Neuronal stem cell (in vitro differentiated cells): ENCODE data around the gene KIF13A.

ENCODE experiments used
- DNase-seq: peaks from one replicate; pipeline ENCODE4 v3.0.0-alpha.2; 2013; ENCODE audit warnings: low spot score
- H2AFZ ChIP-seq: one replicate; pipeline ENCODE4 v1.6.1; 2013; ENCODE audit warnings: mild to moderate bottlenecking, low read length, inconsistent platforms
- H2AK5ac ChIP-seq: 2 replicates; pipeline ENCODE4 v1.6.1; 2013; ENCODE audit warnings: low read depth, mild to moderate bottlenecking, inconsistent platforms, low read length, moderate library complexity, mixed read lengths
- H2BK120ac ChIP-seq: 2 replicates; pipeline ENCODE4 v1.6.1; 2013; ENCODE audit warnings: low read depth, mild to moderate bottlenecking, inconsistent platforms, low read length, moderate library complexity, mixed read lengths
- H2BK12ac ChIP-seq: one replicate; pipeline ENCODE4 v1.6.1; 2013; ENCODE audit warnings: low read length, inconsistent platforms
- H2BK15ac ChIP-seq: 2 replicates; pipeline ENCODE4 v1.6.1; 2013; ENCODE audit warnings: mild to moderate bottlenecking, low read length, inconsistent platforms, mixed read lengths
- H2BK5ac ChIP-seq: one replicate; pipeline ENCODE4 v1.6.1; 2013; ENCODE audit warnings: inconsistent platforms, mild to moderate bottlenecking, low read length, moderate library complexity
- H3K14ac ChIP-seq: one replicate; pipeline ENCODE4 v1.6.1; 2013; ENCODE audit warnings: low read length, inconsistent platforms
- H3K18ac ChIP-seq: 2 replicates; pipeline ENCODE4 v1.6.1; 2013; ENCODE audit warnings: low read length, inconsistent platforms
- H3K23ac ChIP-seq: 2 replicates; pipeline ENCODE4 v1.6.1; 2013; ENCODE audit warnings: low read depth, mild to moderate bottlenecking, mixed read lengths, low read length, inconsistent platforms; ENCODE audit not compliant: poor library complexity
- H3K27ac ChIP-seq: replicated peaks from 3 replicates; pipeline ENCODE4 v1.5.1; 2013; ENCODE audit warnings: low read length, inconsistent platforms
- H3K27me3 ChIP-seq, 3 experiments: 2 replicates each; pipeline ENCODE4 v1.6.1; 2013; ENCODE audit warnings: low read length in 3 of 3, mild to moderate bottlenecking in 2 of 3, inconsistent platforms in 1 of 3, low read depth in 1 of 3, mixed read lengths in 1 of 3, moderate library complexity in 1 of 3; ENCODE audit not compliant: control insufficient read depth in 3 of 3, insufficient read depth in 3 of 3
- H3K36me3 ChIP-seq, 2 donors: replicated peaks in 1 of 2; 2 replicates each; pipeline ENCODE4 v1.6.1; 2013; ENCODE audit warnings: low read length in 2 of 2; ENCODE audit not compliant: control insufficient read depth in 2 of 2, insufficient read depth in 2 of 2
- H3K4ac ChIP-seq: 2 replicates; pipeline ENCODE4 v1.6.1; 2013; ENCODE audit warnings: inconsistent platforms, mild to moderate bottlenecking, low read length, moderate library complexity
- H3K4me1 ChIP-seq, 2 donors: 1 replicate in 1 of 2; 2 replicates in 1 of 2; pipeline ENCODE4 v1.6.1; 2013; ENCODE audit warnings: low read length in 2 of 2, low read depth in 1 of 2; ENCODE audit not compliant: control insufficient read depth in 2 of 2, insufficient read depth in 1 of 2
- H3K4me2 ChIP-seq: one replicate; pipeline ENCODE4 v1.6.1; 2013; ENCODE audit warnings: mild to moderate bottlenecking, low read length, inconsistent platforms; ENCODE audit not compliant: insufficient read depth, poor library complexity, severe bottlenecking
- H3K4me3 ChIP-seq, 2 donors: 2 replicates each; pipeline ENCODE4 v1.5.1; 2013; ENCODE audit warnings: low read length in 2 of 2, mild to moderate bottlenecking in 2 of 2, inconsistent platforms in 1 of 2, moderate library complexity in 1 of 2
- H3K79me1 ChIP-seq: one replicate; pipeline ENCODE4 v1.6.1; 2013; ENCODE audit warnings: low read depth, mild to moderate bottlenecking, inconsistent platforms, low read length, moderate library complexity
- H3K9ac ChIP-seq: one replicate; pipeline ENCODE4 v1.6.1; 2013; ENCODE audit warnings: mild to moderate bottlenecking, low read depth, low read length, inconsistent platforms; ENCODE audit not compliant: poor library complexity
- H3K9me3 ChIP-seq, 2 donors: replicated peaks in 1 of 2; 2 replicates each; pipeline versions ENCODE3 to v1.6.1; 2013; ENCODE audit warnings: low read length in 2 of 2, mild to moderate bottlenecking in 2 of 2, inconsistent platforms in 1 of 2, low read depth in 1 of 2, mixed read lengths in 1 of 2, moderate library complexity in 1 of 2; ENCODE audit not compliant: control insufficient read depth in 2 of 2, insufficient read depth in 1 of 2
- H4K8ac ChIP-seq: one replicate; pipeline ENCODE4 v1.6.1; 2013; ENCODE audit warnings: low read depth, mild to moderate bottlenecking, inconsistent platforms, low read length, moderate library complexity
- H4K91ac ChIP-seq: one replicate; pipeline ENCODE4 v1.6.1; 2013; ENCODE audit warnings: low read length, low read depth, mild to moderate bottlenecking, inconsistent platforms; ENCODE audit not compliant: poor library complexity
- WGBS, 2 donors: extraction: QIAGEN DNeasy Blood & Tissue Kit; methylation state at CpG; one replicate each; pipeline ENCODE4 v1.1.7; 2013; ENCODE audit warnings: missing lambda C conversion rate in 2 of 2, mixed read lengths in 1 of 2; ENCODE audit not compliant: insufficient read length in 2 of 2, insufficient replicate concordance in 1 of 2; ENCODE audit errors: extremely low coverage in 2 of 2; 5-methylcytosine and 5-hydroxymethylcytosine counted together

Gene KIF13A

GRCh38 chr6:17853533-17853932, 133.9 kb downstream of the KIF13A start:
- Histone ChIP-seq H2BK15ac (no peak overlapping the region), H3K27me3 (no peaks in the 10 kb centered on the region), H2BK120ac (no peak overlapping the region), H3K23ac (no peak overlapping the region), H3K36me3 (peaks cover 2 to 42% of the 10 kb centered on the region in 2 donors), H4K91ac (no peak overlapping the region), H3K4ac (no peak overlapping the region), H3K79me1 (peaks cover 1% of the 10 kb centered on the region), H2BK5ac (no peak overlapping the region), H2AK5ac (no peak overlapping the region), H4K8ac (no peak overlapping the region), H3K4me1 (no peaks in the 10 kb centered on the region), H3K27ac (no peak overlapping the region), H3K18ac (no peak overlapping the region), H3K4me3 (no peak overlapping the region), H2AFZ (no peak overlapping the region), H3K14ac (no peak overlapping the region), H3K9me3 (no peaks in the 10 kb centered on the region), H2BK12ac (no peak overlapping the region), H3K4me2 (no peak overlapping the region), H3K9ac (no peak overlapping the region)
- WGBS, 2 donors = no CpG with 5 or more reads among the region's 2 CpGs
- no peak for DNase-seq

GRCh38 chr6:17851720-17852161, 135.7 kb downstream of the KIF13A start:
- Histone ChIP-seq H3K14ac (no peak overlapping the region), H3K4me3 (no peak overlapping the region), H3K27ac (no peak overlapping the region), H3K4me1 (no peaks in the 10 kb centered on the region), H3K18ac (no peak overlapping the region), H3K79me1 (peaks cover 1% of the 10 kb centered on the region), H3K36me3 (peaks cover 2 to 54% of the 10 kb centered on the region in 2 donors), H4K91ac (no peak overlapping the region), H2AK5ac (no peak overlapping the region), H2BK120ac (no peak overlapping the region), H3K9ac (no peak overlapping the region), H3K9me3 (no peaks in the 10 kb centered on the region), H2BK15ac (no peak overlapping the region), H3K23ac (no peak overlapping the region), H2AFZ (no peak overlapping the region), H3K4ac (no peak overlapping the region), H3K4me2 (no peak overlapping the region), H3K27me3 (no peaks in the 10 kb centered on the region), H2BK5ac (no peak overlapping the region), H4K8ac (no peak overlapping the region), H2BK12ac (no peak overlapping the region)
- DNase-seq = no peak
- WGBS, 2 donors = no CpG with 5 or more reads among the region's 4 CpGs

GRCh38 chr6:17851001-17851719, 136.3 kb downstream of the KIF13A start:
- Histone ChIP-seq H3K27me3 (no peaks in the 10 kb centered on the region), H3K4ac (no peak overlapping the region), H3K18ac (no peak overlapping the region), H3K4me2 (no peak overlapping the region), H2AK5ac (no peak overlapping the region), H3K23ac (no peak overlapping the region), H2BK120ac (no peak overlapping the region), H3K79me1 (no peaks in the 10 kb centered on the region), H3K9me3 (no peaks in the 10 kb centered on the region), H3K4me3 (no peak overlapping the region), H3K14ac (no peak overlapping the region), H2BK5ac (no peak overlapping the region), H3K4me1 (no peaks in the 10 kb centered on the region), H2BK15ac (no peak overlapping the region), H3K27ac (no peak overlapping the region), H3K9ac (no peak overlapping the region), H2BK12ac (no peak overlapping the region), H2AFZ (no peak overlapping the region), H3K36me3 (peaks cover 2 to 57% of the 10 kb centered on the region in 2 donors), H4K91ac (no peak overlapping the region), H4K8ac (no peak overlapping the region)
- no peak for DNase-seq
- no CpG with 5 or more reads among the region's 3 CpGs for WGBS, 2 donors

- H2BK5ac ChIP-seq = no peak overlapping the region
- H3K27ac ChIP-seq = no peak overlapping the region
- H3K9me3 ChIP-seq = no peaks in the 10 kb centered on the region
- no peak overlapping the region for H2BK15ac ChIP-seq
- peaks cover 2 to 53% of the 10 kb centered on the region in 2 donors for H3K36me3 ChIP-seq
- H3K79me1 ChIP-seq = no peaks in the 10 kb centered on the region
- no peak overlapping the region for H2AFZ ChIP-seq
- H3K4me3 ChIP-seq = no peak overlapping the region
- H3K27me3 ChIP-seq = no peaks in the 10 kb centered on the region
- no CpG with 5 or more reads among the region's 5 CpGs for WGBS, 2 donors
- H4K91ac ChIP-seq = no peak overlapping the region
- no peak for DNase-seq
- H2BK120ac ChIP-seq = no peak overlapping the region
- no peak overlapping the region for H3K4ac ChIP-seq
- no peak overlapping the region for H2AK5ac ChIP-seq
- no peak overlapping the region for H2BK12ac ChIP-seq
- H3K4me2 ChIP-seq = no peak overlapping the region
- no peak overlapping the region for H3K9ac ChIP-seq
- no peak overlapping the region for H4K8ac ChIP-seq
- no peak overlapping the region for H3K14ac ChIP-seq
- no peak overlapping the region for H3K23ac ChIP-seq
- H3K4me1 ChIP-seq = no peaks in the 10 kb centered on the region
- H3K18ac ChIP-seq = no peak overlapping the region
Measured at GRCh38 chr6:17850281-17850680, 137.2 kb downstream of the KIF13A start.
